Measurements from ENCODE around the gene ATXN10. TPM values are rescaled to one million over a fixed set of nuclear protein-coding genes. Genes with fewer than 3 reads are reported as not detected.

The ATXN10 gene
- total and polyA plus RNA-seq, 2 experiments from 2014 or later: 109 to 216 TPM

DNA sequence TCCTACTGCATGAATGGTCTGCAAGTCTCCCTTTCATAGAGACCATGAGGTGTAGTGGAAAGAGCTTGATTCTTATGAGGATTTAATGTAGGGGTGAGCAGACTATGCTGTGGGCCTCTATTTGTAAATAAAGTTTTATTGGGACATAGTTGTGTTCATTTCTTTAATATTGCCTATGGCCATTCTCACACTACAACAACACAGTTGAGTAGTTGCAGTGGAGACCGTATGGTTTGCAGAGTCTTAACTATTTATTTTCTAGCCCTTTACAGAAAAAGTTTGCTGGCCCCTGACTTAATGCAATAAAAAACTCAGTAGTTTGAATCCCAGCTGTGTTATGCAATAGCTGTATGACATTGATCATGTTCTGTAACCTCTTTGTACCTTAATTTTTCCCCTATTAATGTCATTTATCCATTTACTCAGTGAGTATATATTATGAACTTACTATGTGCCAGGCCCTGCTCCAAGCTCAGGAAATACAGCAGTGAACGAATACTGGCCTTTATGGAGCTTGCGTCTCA is 106.3 kb downstream of the ATXN10 start:
- in situ Hi-C loops (cut with MboI): no loop called here
- Histone ChIP-seq H3K36me3 (ENCODE audit: low read depth) (no peaks in the 10 kb centered on the region; the same call in 1 of the 2 replicates), H3K4me2 (ENCODE audit: unreplicated experiment) (no peak overlapping the region), H3K4me3 (no peak overlapping the region), H4K20me1 (ENCODE audit: insufficient read depth) (0 out of 2 replicates have a peak, but pooled peaks cover 8% of the 10 kb centered on the region), H3K4me1 (ENCODE audit: insufficient read depth) (peaks cover 11% of the 10 kb centered on the region; the same call in 1 of the 2 replicates), H3F3A (ENCODE audit: insufficient read depth) (peaks cover 22% of the 10 kb centered on the region), H3K27ac (no peak overlapping the region), H3K79me2 (ENCODE audit: insufficient read depth) (peaks cover 96% of the 10 kb centered on the region), H3K9me3 (ENCODE audit: low read depth) (no peaks in the 10 kb centered on the region), H3K9ac (no peak overlapping the region), H2AFZ (no peak overlapping the region), H3K27me3 (replicated peaks; ENCODE audit: insufficient read depth) (no peaks in the 10 kb centered on the region), H3K9me2 (ENCODE audit: insufficient read depth) (no peaks in the 10 kb centered on the region)
- no peak for TF ChIP-seq EZH2 (IDR thresholded peaks at IDR 0.05; ENCODE audit: insufficient read depth, poor library complexity, severe bottlenecking)
- no peak for TF ChIP-seq EZH2phosphoT487 (IDR thresholded peaks at IDR 0.05; ENCODE audit: insufficient read depth, low read depth)
- DNase-seq: no peak
- 98 to 99% methylated on average over 3 of the region's 3 CpGs for WGBS, 2 experiments (ENCODE audit: low coverage in 1 of 2, low lambda C conversion rate in 2 of 2, missing lambda C conversion rate in 2 of 2)

DNA sequence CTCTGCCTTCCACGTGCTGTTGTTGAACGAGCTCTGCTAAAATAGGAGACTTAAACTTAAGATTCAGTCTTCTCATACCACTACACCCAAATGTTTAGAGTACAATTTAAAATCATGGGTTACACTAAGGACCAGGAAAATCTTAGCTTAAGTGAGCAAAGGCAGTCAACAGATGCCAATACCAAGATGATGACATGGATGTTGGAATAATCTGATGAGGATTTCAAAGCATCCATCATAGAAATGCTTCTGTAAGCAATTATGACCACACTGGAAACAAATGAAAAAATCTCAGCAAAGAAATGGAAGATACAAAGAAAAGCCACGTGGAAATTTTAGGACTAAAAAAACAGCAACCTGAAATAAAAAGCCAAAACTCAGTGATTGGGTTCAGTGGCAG is 109.8 kb downstream of the ATXN10 start:
- Histone ChIP-seq H3F3A (ENCODE audit: insufficient read depth) (peaks cover 32% of the 10 kb centered on the region), H4K20me1 (ENCODE audit: insufficient read depth) (peaks cover 14% of the 10 kb centered on the region; the same call in 1 of the 2 replicates), H3K27ac (no peak overlapping the region), H3K9me2 (ENCODE audit: insufficient read depth) (no peaks in the 10 kb centered on the region), H3K4me1 (ENCODE audit: insufficient read depth) (peaks cover 28% of the 10 kb centered on the region), H3K79me2 (ENCODE audit: insufficient read depth) (peaks cover 94% of the 10 kb centered on the region), H2AFZ (no peak overlapping the region), H3K36me3 (ENCODE audit: low read depth) (no peaks in the 10 kb centered on the region; the same call in 1 of the 2 replicates), H3K9me3 (ENCODE audit: low read depth) (no peaks in the 10 kb centered on the region), H3K9ac (no peak overlapping the region), H3K4me2 (ENCODE audit: unreplicated experiment) (no peak overlapping the region), H3K4me3 (no peak overlapping the region), H3K27me3 (replicated peaks; ENCODE audit: insufficient read depth) (no peaks in the 10 kb centered on the region)
- TF ChIP-seq EZH2 (IDR thresholded peaks at IDR 0.05; ENCODE audit: insufficient read depth, poor library complexity, severe bottlenecking) (no peak), EZH2phosphoT487 (IDR thresholded peaks at IDR 0.05; ENCODE audit: insufficient read depth, low read depth) (no peak)
- no peak for DNase-seq
- WGBS, 2 experiments (ENCODE audit: low coverage in 1 of 2, low lambda C conversion rate in 2 of 2, missing lambda C conversion rate in 2 of 2): 15 to 16% methylated on average over 3 of the region's 3 CpGs
- in situ Hi-C loops (cut with MboI): no loop called here

DNA sequence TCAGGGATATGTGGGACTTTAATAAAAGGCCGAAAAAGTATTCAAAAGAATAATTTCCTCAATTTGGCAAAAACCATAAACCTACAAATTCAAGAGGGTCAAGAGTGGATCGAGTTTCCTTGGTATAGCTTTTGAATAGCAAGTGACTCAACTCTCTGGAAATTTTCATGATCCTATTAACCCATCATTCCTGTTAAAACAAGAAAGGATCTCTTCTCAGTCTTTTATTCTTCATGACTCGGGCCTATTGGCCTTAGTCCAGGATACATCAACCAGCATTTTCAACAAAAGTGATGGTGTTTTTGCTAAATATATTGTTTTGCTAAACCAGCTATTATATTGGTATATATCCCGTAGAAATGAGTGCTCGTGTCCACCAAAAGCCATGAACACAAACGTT is 110.3 kb downstream of the ATXN10 start:
- H3K9me3 ChIP-seq (ENCODE audit: low read depth): no peaks in the 10 kb centered on the region
- DNase-seq: peak; percentile 24
- no peak overlapping the region for H3K4me2 ChIP-seq (ENCODE audit: unreplicated experiment)
- no peaks in the 10 kb centered on the region for H3K36me3 ChIP-seq (ENCODE audit: low read depth)
- WGBS, 2 experiments (ENCODE audit: low coverage in 1 of 2, low lambda C conversion rate in 2 of 2, missing lambda C conversion rate in 2 of 2): 83 to 86% methylated on average over 6 of the region's 6 CpGs
- no peak overlapping the region for H3K9ac ChIP-seq
- H3F3A ChIP-seq (ENCODE audit: insufficient read depth): peaks cover 31% of the 10 kb centered on the region
- no peak overlapping the region for H2AFZ ChIP-seq
- peaks cover 14% of the 10 kb centered on the region; the same call in 1 of the 2 replicates for H4K20me1 ChIP-seq (ENCODE audit: insufficient read depth)
- in situ Hi-C loops (cut with MboI): no loop called here
- peaks cover 33% of the 10 kb centered on the region for H3K4me1 ChIP-seq (ENCODE audit: insufficient read depth)
- H3K27ac ChIP-seq: no peak overlapping the region
- H3K27me3 ChIP-seq (replicated peaks; ENCODE audit: insufficient read depth): no peaks in the 10 kb centered on the region
- peaks cover 94% of the 10 kb centered on the region for H3K79me2 ChIP-seq (ENCODE audit: insufficient read depth)
- H3K4me3 ChIP-seq: no peak overlapping the region
- TF ChIP-seq EZH2phosphoT487 (IDR thresholded peaks at IDR 0.05; ENCODE audit: insufficient read depth, low read depth): no peak
- TF ChIP-seq EZH2 (IDR thresholded peaks at IDR 0.05; ENCODE audit: insufficient read depth, poor library complexity, severe bottlenecking): no peak
- H3K9me2 ChIP-seq (ENCODE audit: insufficient read depth): no peaks in the 10 kb centered on the region

DNA sequence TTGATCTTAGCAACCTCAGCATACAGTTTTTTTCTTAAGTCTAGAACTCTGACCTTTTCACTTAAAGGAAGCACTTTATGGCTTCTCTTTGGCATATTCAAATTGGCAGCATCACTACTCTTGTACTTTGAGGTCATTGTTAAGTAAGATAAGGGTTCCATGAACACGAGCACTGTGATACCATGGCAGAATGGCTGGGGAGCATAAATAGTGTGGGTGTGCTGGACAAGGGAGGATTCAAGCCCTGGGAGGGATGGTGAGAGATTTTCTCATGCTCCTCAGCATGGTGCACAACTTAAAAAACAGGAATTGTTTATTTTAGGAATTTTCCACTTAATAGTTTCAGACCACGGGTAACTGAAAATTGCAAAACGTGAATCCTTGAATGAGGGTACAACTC is 111.4 kb downstream of the ATXN10 start:
- Histone ChIP-seq H3K27me3 (replicated peaks; ENCODE audit: insufficient read depth) (no peaks in the 10 kb centered on the region), H3K9me3 (ENCODE audit: low read depth) (no peaks in the 10 kb centered on the region), H3K4me1 (ENCODE audit: insufficient read depth) (peaks cover 33% of the 10 kb centered on the region), H3K9me2 (ENCODE audit: insufficient read depth) (no peaks in the 10 kb centered on the region), H2AFZ (no peak overlapping the region), H3K4me3 (no peak overlapping the region), H3K4me2 (ENCODE audit: unreplicated experiment) (no peak overlapping the region), H3K36me3 (ENCODE audit: low read depth) (no peaks in the 10 kb centered on the region), H4K20me1 (ENCODE audit: insufficient read depth) (peaks cover 9% of the 10 kb centered on the region; the same call in 1 of the 2 replicates), H3K27ac (no peak overlapping the region), H3K79me2 (ENCODE audit: insufficient read depth) (peaks cover 96% of the 10 kb centered on the region), H3K9ac (no peak overlapping the region), H3F3A (ENCODE audit: insufficient read depth) (peaks cover 21% of the 10 kb centered on the region)
- no peak for TF ChIP-seq EZH2phosphoT487 (IDR thresholded peaks at IDR 0.05; ENCODE audit: insufficient read depth, low read depth)
- TF ChIP-seq EZH2 (IDR thresholded peaks at IDR 0.05; ENCODE audit: insufficient read depth, poor library complexity, severe bottlenecking): no peak
- 98 to 100% methylated on average over 3 of the region's 3 CpGs for WGBS, 2 experiments (ENCODE audit: low coverage in 1 of 2, low lambda C conversion rate in 2 of 2, missing lambda C conversion rate in 2 of 2)
- in situ Hi-C loops (cut with MboI): no loop called here
- no peak for DNase-seq
